GM23248 (cell line): Measurements from ENCODE around the gene TENM4.

Experiments used
- EZH2 ChIP-seq: fragments of 200-600 bp; sonication (generic); IDR thresholded peaks from 2 replicates; pipeline ENCODE4 v1.6.1; 2018; ENCODE audit warnings: antibody characterized with exemption, mild to moderate bottlenecking; ENCODE audit not compliant: insufficient read depth, poor library complexity, severe bottlenecking
- EZH2phosphoT487 ChIP-seq: fragments of 200-600 bp; sonication (generic); IDR thresholded peaks from 2 replicates; pipeline ENCODE4 v1.6.1; 2018; ENCODE audit warnings: antibody characterized with exemption, moderate library complexity, mild to moderate bottlenecking, low read depth; ENCODE audit not compliant: insufficient read depth

DNA sequence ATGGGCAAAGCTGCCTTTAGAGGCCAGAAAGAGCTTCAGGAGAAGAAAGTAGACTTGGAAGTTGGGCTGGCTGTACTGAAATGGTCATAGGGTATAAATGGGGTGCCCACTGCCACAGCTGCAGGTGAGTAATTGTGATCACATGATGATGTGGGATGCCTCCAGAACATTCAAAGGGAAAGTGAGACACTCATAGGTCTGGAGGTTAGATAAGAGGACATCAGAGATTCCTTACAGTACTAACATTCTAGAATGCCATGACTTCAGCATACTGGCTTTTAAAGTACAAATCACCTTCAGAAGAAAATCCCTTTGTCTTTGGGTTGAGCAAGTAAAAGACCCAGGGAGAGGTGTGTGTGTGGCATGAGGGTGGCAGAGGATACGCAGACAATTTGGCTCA, 419.2 kb downstream of the TENM4 start:
- TF ChIP-seq EZH2 (no peak), EZH2phosphoT487 (no peak)
